GM19023 (cell line): Measurements from ENCODE around the gene IFI44.

Experiments
- ATAC-seq: cut with Tn5 transposase; IDR thresholded peaks from one replicate; pipeline ENCODE4 v1.9.1; 2021; ENCODE audit warnings: mild to moderate bottlenecking, moderate library complexity; ENCODE audit not compliant: unreplicated experiment

The IFI44 gene

GRCh38 chr1:78702426-78702825, 52.8 kb downstream of the IFI44 start:
- ATAC-seq, result no peak

GRCh38 chr1:78703806-78704205, 54.2 kb downstream of the IFI44 start:
- ATAC-seq, result no peak

DNA sequence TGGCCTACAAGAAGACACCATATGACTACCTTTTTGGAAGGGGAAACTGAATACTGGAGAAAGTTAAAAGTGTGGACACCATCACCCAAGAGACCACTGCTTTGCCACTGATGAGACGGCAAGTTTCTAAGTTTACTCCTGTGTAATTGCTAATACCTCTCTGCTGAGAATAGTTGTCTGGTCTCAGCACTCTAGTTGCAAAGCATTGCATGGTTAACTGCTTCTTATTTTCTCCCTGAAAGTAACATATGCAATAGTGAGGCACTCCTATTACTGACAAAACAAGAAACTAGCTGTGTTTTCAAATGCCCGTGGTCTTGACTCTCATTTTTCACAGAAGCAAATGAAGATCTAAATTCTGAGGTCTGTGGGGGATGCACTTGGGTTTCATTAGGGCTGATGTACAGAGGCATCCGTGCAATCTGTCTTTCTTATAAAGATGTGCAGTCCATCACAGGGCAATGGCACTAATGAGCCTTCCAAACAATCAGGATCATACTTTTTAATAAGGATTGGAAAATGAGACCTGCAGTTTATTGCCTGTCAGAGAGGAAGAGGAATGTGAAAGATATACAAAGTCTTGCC, 62.9 kb downstream of the IFI44 start:
- ATAC-seq, result no peak

- ATAC-seq, result no peak
Measured at GRCh38 chr1:78713297-78713696, 63.7 kb downstream of the IFI44 start.
